NCI-H82 (cell line): ENCODE measurements around the gene ATP8B1.

Experiments used
- DNase-seq: peaks from one replicate; lab custom pipeline; 2025; lab: John Stamatoyannopoulos, UW

The ATP8B1 gene

GRCh38 chr18:57618910-57619309 lies 184.2 kb downstream of the ATP8B1 start:
- DNase-seq: no peak

DNA sequence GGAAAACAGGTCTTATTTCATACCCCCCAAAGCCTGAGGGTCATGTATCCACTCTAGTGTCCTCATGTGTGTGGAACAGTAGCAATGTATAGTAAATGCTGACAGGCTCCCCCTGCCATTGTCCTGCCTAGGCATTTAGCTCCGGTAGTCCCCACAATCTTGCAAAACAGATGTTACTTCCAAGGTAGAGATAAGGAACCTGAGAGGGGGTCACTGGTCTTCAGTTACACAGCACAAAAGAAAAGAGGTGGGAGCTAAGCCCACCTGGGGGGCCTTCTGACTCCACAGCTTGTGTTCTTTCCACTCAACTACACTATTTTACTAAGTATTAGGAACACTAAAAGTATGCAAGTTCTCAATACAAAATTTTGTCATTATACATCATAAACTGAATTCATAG lies 199.2 kb downstream of the ATP8B1 start:
- no peak for DNase-seq
